Endothelial cell of umbilical vein (primary cell): ENCODE data around the gene SLC39A9. TPM values are rescaled to one million over a fixed set of nuclear protein-coding genes. Genes with fewer than 3 reads are reported as not detected.

Experiments
- BruUV-seq: library from RNA; stranded (reverse); fragments of 400-500 nt; replicated peaks from 2 replicates; lab custom pipeline; 2021; lab: Mats Ljungman, UMichigan
- CTCF ChIA-PET: fragments of 300-600, 350-600 bp; sonication (Branson Sonifier 250); formaldehyde crosslinking; loops from one replicate; lab custom pipeline; 2021; ENCODE audit warnings: antibody characterized with exemption, inconsistent platforms; lab: Charles Lee
- POLR2A ChIA-PET: fragments of 300-600, 350-600 bp; sonication (Branson Sonifier 250); formaldehyde crosslinking; loops from one replicate; lab custom pipeline; 2021; ENCODE audit warnings: antibody characterized with exemption, inconsistent platforms; lab: Charles Lee
- DNase-seq: peaks from one replicate; pipeline ENCODE4 v3.0.0-alpha.2; 2011; ENCODE audit warnings: low read depth, low spot score
- FAIRE-seq: peaks from 2 replicates; lab custom pipeline; 2011; peaks lifted over from hg19 to GRCh38; lab: Jason Lieb, UNC
- H2AFZ ChIP-seq: 2 replicates; pipeline ENCODE4 v1.6.0; 2012; ENCODE audit warnings: low read depth, low read length, control low read depth, inconsistent platforms
- H3K27ac ChIP-seq: 2 replicates; pipeline ENCODE4 v1.5.1; 2011; ENCODE audit warnings: low read depth, mild to moderate bottlenecking, control low read depth, low read length, moderate library complexity; ENCODE audit not compliant: insufficient read depth
- H3K27me3 ChIP-seq, 2 experiments: 2 replicates each; pipeline versions ENCODE4 v1.6.0 to v1.6.1; 2011; ENCODE audit warnings: low read length in 2 of 2, mixed read lengths in 1 of 2; ENCODE audit not compliant: control insufficient read depth in 2 of 2, insufficient read depth in 2 of 2
- H3K36me3 ChIP-seq, 2 experiments: 2 replicates in 1 of 2; 3 replicates in 1 of 2; pipeline ENCODE4 v1.5.1; 2011; ENCODE audit warnings: low read length in 2 of 2, mild to moderate bottlenecking in 1 of 2, moderate library complexity in 1 of 2; ENCODE audit not compliant: control insufficient read depth in 2 of 2, insufficient read depth in 2 of 2; ENCODE audit errors: extremely low read depth in 1 of 2
- H3K4me1 ChIP-seq: 3 replicates; pipeline ENCODE4 v1.5.1; 2011; ENCODE audit warnings: mild to moderate bottlenecking, low read length; ENCODE audit not compliant: control insufficient read depth, insufficient read depth; ENCODE audit errors: extremely low read depth
- H3K4me2 ChIP-seq: 2 replicates; pipeline ENCODE4 v1.6.1; 2011; ENCODE audit warnings: low read length, control low read depth, mixed read lengths; ENCODE audit not compliant: insufficient read depth
- H3K4me3 ChIP-seq, 3 experiments: fragments of 200-600 bp in 1 of 3; sonication (generic), shearing (Covaris generic) in 1 of 3; replicated peaks in 1 of 3; 2 replicates each; pipeline ENCODE4 v1.5.1; 2011 to 2016; ENCODE audit warnings: control low read depth in 3 of 3, low read length in 3 of 3, mild to moderate bottlenecking in 2 of 3, inconsistent platforms in 1 of 3, low read depth in 1 of 3, moderate library complexity in 1 of 3; ENCODE audit not compliant: insufficient read depth in 1 of 3
- H3K79me2 ChIP-seq: 2 replicates; pipeline ENCODE4 v1.6.0; 2012; ENCODE audit warnings: low read length, inconsistent platforms; ENCODE audit not compliant: control insufficient read depth, insufficient read depth
- H3K9ac ChIP-seq: replicated peaks from 2 replicates; pipeline ENCODE3; 2011; ENCODE audit warnings: low read length, control low read depth; ENCODE audit not compliant: insufficient read depth; ENCODE audit errors: extremely low read depth
- H3K9me1 ChIP-seq: replicated peaks from 3 replicates; pipeline ENCODE4 v1.6.0; 2011; ENCODE audit warnings: mild to moderate bottlenecking, low read length; ENCODE audit not compliant: control insufficient read depth, insufficient read depth; ENCODE audit errors: extremely low read depth
- H3K9me3 ChIP-seq: replicated peaks from 2 replicates; pipeline ENCODE4 v1.5.1; 2012; ENCODE audit warnings: low read length, inconsistent platforms; ENCODE audit not compliant: control insufficient read depth, insufficient read depth
- H4K20me1 ChIP-seq: replicated peaks from 2 replicates; pipeline ENCODE3; 2011; ENCODE audit warnings: mild to moderate bottlenecking, low read length; ENCODE audit not compliant: control insufficient read depth, insufficient read depth; ENCODE audit errors: extremely low read depth
- CTCF ChIP-seq, 2 donors: IDR thresholded peaks; 1 replicate in 1 of 2; 2 replicates in 1 of 2; pipeline ENCODE4 v1.5.1; 2011; ENCODE audit warnings: low read length in 2 of 2, mild to moderate bottlenecking in 2 of 2, moderate library complexity in 2 of 2, control low read depth in 1 of 2, inconsistent platforms in 1 of 2, low read depth in 1 of 2; ENCODE audit not compliant: insufficient read depth in 1 of 2; ENCODE audit errors: extremely low read depth in 1 of 2
- EZH2 ChIP-seq: IDR thresholded peaks from 2 replicates; pipeline ENCODE4 v1.6.1; 2012; ENCODE audit warnings: borderline replicate concordance, low read depth, mild to moderate bottlenecking, moderate library complexity, low read length, inconsistent platforms; ENCODE audit not compliant: severe bottlenecking
- FOS ChIP-seq: IDR thresholded peaks from 2 replicates; pipeline ENCODE4 v1.6.1; 2011; ENCODE audit warnings: mild to moderate bottlenecking, low read length, moderate library complexity, borderline replicate concordance; ENCODE audit not compliant: insufficient read depth
- GATA2 ChIP-seq: IDR thresholded peaks from 2 replicates; pipeline ENCODE4 v1.7.0; 2011; ENCODE audit warnings: low read depth, mild to moderate bottlenecking, moderate library complexity, mixed read lengths, low read length; ENCODE audit not compliant: insufficient read length, insufficient read depth
- JUN ChIP-seq: IDR thresholded peaks from 2 replicates; pipeline ENCODE4 v1.6.1; 2011; ENCODE audit warnings: borderline replicate concordance, low read depth; ENCODE audit not compliant: insufficient read length, insufficient read depth
- MYC ChIP-seq: IDR thresholded peaks from one replicate; pipeline ENCODE4 v1.6.1; 2011; ENCODE audit warnings: mild to moderate bottlenecking, low read depth, low read length
- POLR2A ChIP-seq: IDR thresholded peaks from 2 replicates; pipeline ENCODE4 v1.6.1; 2012; ENCODE audit warnings: low read depth, mild to moderate bottlenecking, control low read depth, low read length
- POLR2AphosphoS5 ChIP-seq: IDR thresholded peaks from 2 replicates; pipeline ENCODE4 v1.6.1; 2012; ENCODE audit warnings: low read depth, mild to moderate bottlenecking, control low read depth, low read length, moderate library complexity; ENCODE audit not compliant: insufficient read depth
- dilution Hi-C: fragments of 300-500 bp; cut with MboI; formaldehyde crosslinking; loops from one replicate; pipeline ENCODE4 v1.15.0; 2019; ENCODE audit warnings: low sequenced_read_pairs; ENCODE audit not compliant: extremely low pct_ligation_motif_present
- intact Hi-C: fragments of 100-400 bp; cut with micrococcal nuclease; formaldehyde crosslinking; loops from one replicate; pipeline ENCODE4 v1.10.0; 2022
- polyA plus RNA-seq, 4 experiments: library from polyadenylated mRNA; depleted of rRNA in 3 of 4; stranded (reverse) in 3 of 4; unstranded in 1 of 4; fragments of >200 nt; gene quantifications; 2 replicates each; pipeline versions ENCODE4 v1.2.1 to v1.2.3, GENCODE V29; 2011 to 2012; ENCODE audit warnings: missing spikeins in 1 of 4
- total RNA-seq: library from RNA; stranded (reverse); gene quantifications from 2 replicates; pipeline ENCODE4 v1.2.3, GENCODE V29; 2021

Gene SLC39A9
- total and polyA plus RNA-seq, 2 donors (not counting 3 experiments of a cell fraction or from before 2014, with no cell fraction given), result 39.8 to 55.2 TPM

- H2AFZ ChIP-seq, result no peak overlapping the region
- POLR2A ChIA-PET, result interaction anchor here (0.6 kb wide), 1 partner anchor 204 kb away, joined by 5 read pairs; no protein-coding TSS in a partner anchor
- H3K4me3 ChIP-seq, result no peak overlapping the region
- no peak for TF ChIP-seq POLR2AphosphoS5
- no peak for TF ChIP-seq EZH2
- no peak for TF ChIP-seq CTCF (IDR thresholded peaks at IDR 0.05; ENCODE audit: extremely low read depth in 1 of 2, insufficient read depth in 1 of 2, low read depth in 1 of 2, low read length in 2 of 2)
- TF ChIP-seq FOS, result no peak
- no peak for TF ChIP-seq POLR2A
- TF ChIP-seq JUN, result no peak
- TF ChIP-seq MYC, result no peak
- TF ChIP-seq GATA2, result no peak
- peaks cover 2% of the 10 kb centered on the region for H4K20me1 ChIP-seq
- no peaks in the 10 kb centered on the region for H3K9me1 ChIP-seq
- intact Hi-C loops (no loop called here), dilution Hi-C loops (no loop called here)
- peaks cover 5% of the 10 kb centered on the region for H3K79me2 ChIP-seq
- CTCF ChIA-PET, result interaction anchor here (0.6 to 1.2 kb wide), 3 partner anchors 10 to 268 kb away, joined by 3 read pairs; no protein-coding TSS in a partner anchor
- no peaks in the 10 kb centered on the region for H3K4me1 ChIP-seq
- H3K27ac ChIP-seq, result no peak overlapping the region
- no peak overlapping the region for H3K4me2 ChIP-seq
- no TSS peak for BruUV-seq
- DNase-seq (no peak), FAIRE-seq (peak; percentile 8)
- no peaks in the 10 kb centered on the region for H3K9me3 ChIP-seq
- H3K27me3 ChIP-seq, result no peaks in the 10 kb centered on the region
- peaks cover 6 to 9% of the 10 kb centered on the region in 2 experiments for H3K36me3 ChIP-seq
- no peak overlapping the region for H3K9ac ChIP-seq
These were observed 31.9 kb downstream of the SLC39A9 start for GRCh38 chr14:69430306-69430939.
